ENCODE results near the gene RASGRF2.

Gene RASGRF2

GRCh38 chr5:80995908-80996307 is 35.7 kb downstream of the RASGRF2 start:
- no peak overlapping the region for H2AFZ ChIP-seq
- no peak overlapping the region for H3K4me3 ChIP-seq (ENCODE audit: low read depth, low read length)
- H3K79me2 ChIP-seq: no peaks in the 10 kb centered on the region
- H3K9me3 ChIP-seq (ENCODE audit: control insufficient read depth, low read length): no peaks in the 10 kb centered on the region
- no peak overlapping the region for H3K9ac ChIP-seq
- no peak for TF ChIP-seq CTCF (IDR thresholded peaks at IDR 0.05)
- no peaks in the 10 kb centered on the region for H3K36me3 ChIP-seq (ENCODE audit: control insufficient read depth, insufficient read depth, low read length)
- no peaks in the 10 kb centered on the region for H3K27me3 ChIP-seq (ENCODE audit: control insufficient read depth, insufficient read depth, low read length)
- H3K4me2 ChIP-seq (ENCODE audit: low read length): no peak overlapping the region
- H3K4me1 ChIP-seq: no peaks in the 10 kb centered on the region
- no peak overlapping the region for H3K27ac ChIP-seq

DNA sequence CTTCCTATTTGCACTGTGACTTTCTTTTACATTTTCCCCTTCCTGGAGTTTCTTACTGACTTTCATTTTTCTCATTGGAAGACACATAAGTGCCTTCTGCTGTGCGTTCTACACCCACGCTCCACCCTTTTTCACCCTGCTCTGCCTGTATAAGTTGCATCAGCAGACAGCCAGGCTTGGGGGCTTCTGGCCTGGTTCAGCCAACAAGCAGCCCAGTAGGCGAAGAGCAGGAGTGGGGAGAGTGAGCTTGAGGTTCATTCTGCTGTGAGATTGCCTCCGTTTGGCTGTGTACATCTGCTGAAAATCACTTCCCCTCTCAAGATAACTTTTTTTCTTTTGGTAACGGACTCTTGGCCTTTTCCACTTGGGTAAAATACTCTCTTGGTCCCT is 38.4 kb downstream of the RASGRF2 start:
- H3K27ac ChIP-seq: no peak overlapping the region
- no peaks in the 10 kb centered on the region for H3K27me3 ChIP-seq (ENCODE audit: control insufficient read depth, insufficient read depth, low read length)
- H3K9ac ChIP-seq: no peak overlapping the region
- TF ChIP-seq CTCF (IDR thresholded peaks at IDR 0.05): no peak
- no peaks in the 10 kb centered on the region for H3K9me3 ChIP-seq (ENCODE audit: control insufficient read depth, low read length)
- H3K4me2 ChIP-seq (ENCODE audit: low read length): no peak overlapping the region
- no peaks in the 10 kb centered on the region for H3K36me3 ChIP-seq (ENCODE audit: control insufficient read depth, insufficient read depth, low read length)
- H3K4me3 ChIP-seq (ENCODE audit: low read depth, low read length): no peak overlapping the region
- no peaks in the 10 kb centered on the region for H3K4me1 ChIP-seq
- no peaks in the 10 kb centered on the region for H3K79me2 ChIP-seq
- no peak overlapping the region for H2AFZ ChIP-seq

DNA sequence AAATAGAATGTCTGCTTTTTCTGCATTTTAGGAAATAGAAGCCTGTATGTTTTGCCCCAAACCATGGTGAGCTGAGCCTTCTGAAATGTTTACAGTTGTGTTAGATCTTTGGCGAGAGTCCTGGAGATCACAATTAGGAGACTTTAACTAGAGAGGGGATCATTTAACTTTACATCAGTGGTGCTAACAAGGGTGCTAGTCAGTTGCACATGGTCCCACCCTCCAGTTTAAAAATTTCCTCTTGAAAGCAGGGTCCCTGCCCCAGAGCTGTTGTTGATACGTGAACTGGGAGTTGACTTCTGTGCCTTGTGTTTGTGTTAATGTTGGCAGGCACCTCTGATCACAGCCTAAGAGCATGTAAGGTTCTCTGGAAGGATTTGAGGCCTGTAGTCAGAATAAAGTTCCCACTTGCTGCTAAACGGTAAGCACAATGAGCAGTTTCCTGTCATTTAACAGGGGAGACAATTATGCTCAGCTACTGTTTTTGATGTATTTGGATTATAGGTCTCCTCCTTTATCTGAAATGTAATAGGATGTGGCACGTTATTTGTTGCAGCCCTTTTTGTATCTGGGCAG is 43.7 kb downstream of the RASGRF2 start:
- TF ChIP-seq CTCF (IDR thresholded peaks at IDR 0.05): no peak
- Histone ChIP-seq H2AFZ (no peak overlapping the region), H3K9me3 (ENCODE audit: control insufficient read depth, low read length) (no peaks in the 10 kb centered on the region), H3K27me3 (ENCODE audit: control insufficient read depth, insufficient read depth, low read length) (no peaks in the 10 kb centered on the region), H3K4me2 (ENCODE audit: low read length) (no peak overlapping the region), H3K36me3 (ENCODE audit: control insufficient read depth, insufficient read depth, low read length) (no peaks in the 10 kb centered on the region), H3K79me2 (no peaks in the 10 kb centered on the region), H3K27ac (no peak overlapping the region), H3K4me3 (ENCODE audit: low read depth, low read length) (no peak overlapping the region), H3K9ac (no peak overlapping the region), H3K4me1 (no peaks in the 10 kb centered on the region)

- Histone ChIP-seq H3K79me2 (no peaks in the 10 kb centered on the region), H3K9me3 (ENCODE audit: control insufficient read depth, low read length) (no peaks in the 10 kb centered on the region), H3K4me2 (ENCODE audit: low read length) (no peak overlapping the region), H3K27me3 (ENCODE audit: control insufficient read depth, insufficient read depth, low read length) (no peaks in the 10 kb centered on the region), H3K4me3 (ENCODE audit: low read depth, low read length) (no peak overlapping the region), H3K9ac (no peak overlapping the region), H2AFZ (no peak overlapping the region), H3K4me1 (no peaks in the 10 kb centered on the region), H3K36me3 (ENCODE audit: control insufficient read depth, insufficient read depth, low read length) (no peaks in the 10 kb centered on the region), H3K27ac (no peak overlapping the region)
- no peak for TF ChIP-seq CTCF (IDR thresholded peaks at IDR 0.05)
Measured at GRCh38 chr5:81005708-81006107, 45.5 kb downstream of the RASGRF2 start.

- no peak overlapping the region for H3K9ac ChIP-seq
- no peak for TF ChIP-seq CTCF (IDR thresholded peaks at IDR 0.05)
- no peak overlapping the region for H3K4me2 ChIP-seq (ENCODE audit: low read length)
- no peaks in the 10 kb centered on the region for H3K9me3 ChIP-seq (ENCODE audit: control insufficient read depth, low read length)
- no peaks in the 10 kb centered on the region for H3K4me1 ChIP-seq
- no peak overlapping the region for H2AFZ ChIP-seq
- H3K27me3 ChIP-seq (ENCODE audit: control insufficient read depth, insufficient read depth, low read length): no peaks in the 10 kb centered on the region
- no peaks in the 10 kb centered on the region for H3K36me3 ChIP-seq (ENCODE audit: control insufficient read depth, insufficient read depth, low read length)
- H3K4me3 ChIP-seq (ENCODE audit: low read depth, low read length): no peak overlapping the region
- no peaks in the 10 kb centered on the region for H3K79me2 ChIP-seq
- H3K27ac ChIP-seq: no peak overlapping the region
Measured at GRCh38 chr5:81006231-81006630, 46.1 kb downstream of the RASGRF2 start.

Data from parathyroid adenoma (tissue), 2 donors.